GM21619 (cell line): Measurements from ENCODE around the gene KRT75.

Experiments used
- ATAC-seq: cut with Tn5 transposase; IDR thresholded peaks from one replicate; pipeline ENCODE4 v1.9.1; 2021; ENCODE audit not compliant: unreplicated experiment

The KRT75 gene

GRCh38 chr12:52394836-52395405 lies 39.2 kb downstream of the KRT75 start:
- ATAC-seq = no peak

- ATAC-seq = no peak
Measured at GRCh38 chr12:52392465-52393007, 41.6 kb downstream of the KRT75 start.

- ATAC-seq = no peak
Measured at GRCh38 chr12:52391618-52392002, 42.6 kb downstream of the KRT75 start.

GRCh38 chr12:52390739-52391617 lies 43.2 kb downstream of the KRT75 start:
- ATAC-seq = no peak

GRCh38 chr12:52389313-52390207 lies 44.6 kb downstream of the KRT75 start:
- no peak for ATAC-seq

- ATAC-seq = no peak
Measured at GRCh38 chr12:52387859-52388258, 46.3 kb downstream of the KRT75 start.

GRCh38 chr12:52385226-52385702 lies 48.9 kb downstream of the KRT75 start, which contains the start of gene KRT84:
Gene KRT84 (minus strand): TSS chr12:52385652. CDS start chr12:52385585, 67 bp downstream.
- no peak for ATAC-seq

- ATAC-seq = no peak
Measured at GRCh38 chr12:52383331-52383730, 50.8 kb downstream of the KRT75 start.

- no peak for ATAC-seq
Measured at GRCh38 chr12:52382854-52383253, 51.3 kb downstream of the KRT75 start.

- no peak for ATAC-seq
Measured at GRCh38 chr12:52381206-52381605, 53.0 kb downstream of the KRT75 start.

- no peak for ATAC-seq
Measured at GRCh38 chr12:52380271-52380694, 53.9 kb downstream of the KRT75 start.

- ATAC-seq = no peak
Measured at GRCh38 chr12:52379536-52379935, 54.6 kb downstream of the KRT75 start.

GRCh38 chr12:52378091-52378490 lies 56.1 kb downstream of the KRT75 start:
- no peak for ATAC-seq

GRCh38 chr12:52377266-52377665 lies 56.9 kb downstream of the KRT75 start:
- ATAC-seq = no peak
